COLO829 (cell line): ENCODE results near the gene CFC1B.
"Not testable (repeated sequence)": the region's sequence is repeated elsewhere in the genome, so short reads cannot be mapped to it uniquely, and the experiment has no call there.

ENCODE experiments used
- DNase-seq: peaks from one replicate; pipeline ENCODE4 v3.0.0; 2012; ENCODE audit warnings: low spot score

Gene CFC1B

GRCh38 chr2:130520992-130521391 lies at the start of gene CFC1B:
CFC1B (plus strand) TSS chr2:130521222; CDS start chr2:130521485, 263 bp downstream.
- not testable (repeated sequence) for DNase-seq

- not testable (repeated sequence) for DNase-seq
These were observed 29.9 kb upstream of the CFC1B start for GRCh38 chr2:130491073-130491472.

GRCh38 chr2:130509228-130509627 lies 11.8 kb upstream of the CFC1B start, which contains the start of gene POTEI:
POTEI (minus strand) TSS chr2:130509328; CDS start chr2:130509235, 93 bp downstream.
- not testable (repeated sequence) for DNase-seq

GRCh38 chr2:130510807-130511746 lies 9.9 kb upstream of the CFC1B start:
- not testable (repeated sequence) for DNase-seq

- DNase-seq: not testable (repeated sequence)
These were observed 9.1 kb upstream of the CFC1B start for GRCh38 chr2:130511747-130512451.

- not testable (repeated sequence) for DNase-seq
These were observed 2.4 kb upstream of the CFC1B start for GRCh38 chr2:130518516-130519106.

- DNase-seq: not testable (repeated sequence)
These were observed 1.4 kb downstream of the CFC1B start for GRCh38 chr2:130522390-130522789.

GRCh38 chr2:130527365-130527967 lies 6.4 kb downstream of the CFC1B start:
- DNase-seq: not testable (repeated sequence)

GRCh38 chr2:130529545-130529944 lies 8.5 kb downstream of the CFC1B start:
- DNase-seq: not testable (repeated sequence)

- not testable (repeated sequence) for DNase-seq
These were observed 9.2 kb downstream of the CFC1B start for GRCh38 chr2:130530212-130530611.

- not testable (repeated sequence) for DNase-seq
These were observed 10.2 kb downstream of the CFC1B start for GRCh38 chr2:130531225-130531624.

- DNase-seq: not testable (repeated sequence)
These were observed 10.7 kb downstream of the CFC1B start for GRCh38 chr2:130531672-130532071.

GRCh38 chr2:130536654-130537053 lies 15.6 kb downstream of the CFC1B start:
- not testable (repeated sequence) for DNase-seq

- DNase-seq: not testable (repeated sequence)
These were observed 17.2 kb downstream of the CFC1B start for GRCh38 chr2:130538271-130538670.

GRCh38 chr2:130542789-130543188 lies 21.8 kb downstream of the CFC1B start:
- not testable (repeated sequence) for DNase-seq

- not testable (repeated sequence) for DNase-seq
These were observed 22.9 kb downstream of the CFC1B start for GRCh38 chr2:130543785-130544528.

GRCh38 chr2:130544978-130545377 lies 24.0 kb downstream of the CFC1B start:
- not testable (repeated sequence) for DNase-seq

GRCh38 chr2:130548418-130548817 lies 27.4 kb downstream of the CFC1B start:
- not testable (repeated sequence) for DNase-seq

- not testable (repeated sequence) for DNase-seq
These were observed 28.5 kb downstream of the CFC1B start for GRCh38 chr2:130549475-130549874.

GRCh38 chr2:130554178-130554577 lies 33.2 kb downstream of the CFC1B start:
- DNase-seq: not testable (repeated sequence)

- DNase-seq: not testable (repeated sequence)
These were observed 35.4 kb downstream of the CFC1B start for GRCh38 chr2:130556441-130556840.
